Measurements from ENCODE around the gene ZSWIM8.

The ZSWIM8 gene

DNA sequence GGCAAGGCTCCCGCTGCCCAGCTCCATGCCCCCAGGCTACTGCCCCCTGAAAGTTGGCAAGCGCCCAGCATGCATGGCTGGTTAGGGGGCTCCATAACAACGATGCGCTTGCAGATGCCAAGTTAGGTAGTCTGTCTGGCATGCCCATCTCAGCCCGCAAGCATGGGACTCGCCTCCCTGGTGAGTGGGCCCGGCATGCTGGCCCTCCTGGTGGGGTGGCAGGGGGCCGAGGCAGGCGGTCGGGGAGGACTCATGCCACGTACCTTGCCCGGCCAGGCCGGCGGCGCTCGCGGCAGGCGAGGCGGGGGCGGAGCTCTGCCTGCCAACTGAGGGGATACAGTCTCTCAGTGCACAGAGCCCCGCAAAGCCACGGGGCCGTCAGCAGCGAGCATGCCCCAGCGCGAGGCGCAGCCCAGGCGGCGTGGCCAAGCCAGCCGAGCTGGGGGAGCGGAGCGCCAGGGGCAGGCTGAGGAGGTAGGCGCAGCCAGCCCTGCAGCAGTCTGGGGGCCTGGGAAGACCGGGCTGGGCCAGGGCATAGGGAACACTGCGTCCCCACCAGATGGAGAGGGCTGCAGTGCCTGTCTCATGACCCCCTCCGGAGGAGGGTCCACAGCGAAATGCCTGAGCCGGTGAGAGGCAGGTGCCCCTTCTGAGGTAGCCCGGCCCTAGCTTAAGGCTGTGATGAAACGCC lies 54.0 kb downstream of the ZSWIM8 start:
- H3K4me1 ChIP-seq (ENCODE audit: control insufficient read depth in 5 of 5, insufficient read depth in 5 of 5, low read length in 5 of 5) = no peaks in the 10 kb centered on the region
- H3K27me3 ChIP-seq (ENCODE audit: control insufficient read depth in 5 of 5, insufficient read depth in 4 of 5, low read length in 5 of 5) = no peaks in the 10 kb centered on the region
- no peak overlapping the region for H3K4me3 ChIP-seq (ENCODE audit: low read depth in 1 of 5, low read length in 5 of 5)
- H3K9ac ChIP-seq (ENCODE audit: low read length in 5 of 5) = no peak overlapping the region
- peaks cover 4 to 87% (median 68%) of the 10 kb centered on the region in 5 donors for H3K36me3 ChIP-seq (ENCODE audit: control insufficient read depth in 5 of 5, insufficient read depth in 5 of 5, low read length in 5 of 5)
- no peaks in the 10 kb centered on the region for H3K9me3 ChIP-seq (ENCODE audit: control insufficient read depth in 5 of 5, low read length in 5 of 5)
- H3K27ac ChIP-seq (ENCODE audit: low read depth, low read length) = no peak overlapping the region

DNA sequence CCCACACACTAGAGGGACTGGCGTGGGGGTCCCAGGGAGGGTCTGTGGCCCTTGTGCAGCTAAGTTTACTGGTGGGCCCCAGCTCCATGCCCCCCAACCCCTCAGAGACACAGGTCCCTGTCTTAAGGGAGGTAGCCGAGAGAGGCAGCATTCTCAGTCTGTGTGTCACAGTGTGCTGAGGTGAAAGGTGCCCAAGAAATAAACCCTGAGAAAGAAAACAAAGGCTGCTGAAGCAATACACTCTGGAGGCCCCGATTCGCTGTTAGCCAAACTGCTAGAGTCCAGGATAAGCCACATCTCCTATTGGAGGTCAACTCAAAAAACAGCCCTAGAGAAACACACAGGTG lies 54.6 kb downstream of the ZSWIM8 start:
- Histone ChIP-seq H3K27ac (ENCODE audit: low read depth, low read length) (no peak overlapping the region), H3K4me1 (ENCODE audit: control insufficient read depth in 5 of 5, insufficient read depth in 5 of 5, low read length in 5 of 5) (no peaks in the 10 kb centered on the region), H3K9me3 (ENCODE audit: control insufficient read depth in 5 of 5, low read length in 5 of 5) (no peaks in the 10 kb centered on the region), H3K27me3 (ENCODE audit: control insufficient read depth in 5 of 5, insufficient read depth in 4 of 5, low read length in 5 of 5) (no peaks in the 10 kb centered on the region), H3K4me3 (ENCODE audit: low read depth in 1 of 5, low read length in 5 of 5) (no peak overlapping the region), H3K9ac (ENCODE audit: low read length in 5 of 5) (no peak overlapping the region), H3K36me3 (ENCODE audit: control insufficient read depth in 5 of 5, insufficient read depth in 5 of 5, low read length in 5 of 5) (peaks cover 6 to 92% (median 68%) of the 10 kb centered on the region in 5 donors)

DNA sequence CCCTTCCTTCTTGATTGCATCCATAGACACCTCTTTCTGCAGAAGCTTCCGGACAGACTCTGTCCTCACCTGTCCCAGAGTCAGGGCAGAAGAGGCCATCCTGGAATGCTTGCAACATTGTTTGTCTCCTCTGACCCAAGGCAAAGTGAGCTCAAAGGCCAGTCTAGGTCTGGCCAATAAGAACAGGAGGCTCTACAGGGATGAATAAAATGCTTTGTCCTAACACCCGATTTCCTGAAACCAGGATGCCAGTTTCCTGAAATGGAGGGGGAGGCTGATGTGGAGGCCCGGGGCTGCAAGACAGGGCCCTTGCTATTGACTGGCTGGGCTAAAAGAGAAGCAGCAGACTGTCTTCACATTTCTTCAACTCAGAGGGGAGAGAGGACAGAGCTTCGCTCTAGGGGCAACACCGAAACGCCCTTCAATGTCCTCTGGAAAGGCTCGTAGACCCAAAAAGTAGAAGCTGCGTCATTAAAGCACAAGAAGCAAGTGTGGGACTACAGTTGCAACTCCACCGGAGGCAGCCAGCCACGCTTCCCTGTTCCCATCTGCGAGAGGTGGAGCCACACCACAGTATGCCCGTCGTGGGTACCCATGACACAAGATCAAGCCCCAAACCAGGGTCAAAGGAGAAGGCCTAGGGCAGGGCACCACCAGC lies 55.1 kb downstream of the ZSWIM8 start:
- Histone ChIP-seq H3K4me3 (ENCODE audit: low read depth in 1 of 5, low read length in 5 of 5) (no peak overlapping the region), H3K9me3 (ENCODE audit: control insufficient read depth in 5 of 5, low read length in 5 of 5) (no peaks in the 10 kb centered on the region), H3K36me3 (ENCODE audit: control insufficient read depth in 5 of 5, insufficient read depth in 5 of 5, low read length in 5 of 5) (peaks cover 6 to 90% (median 68%) of the 10 kb centered on the region in 5 donors), H3K27ac (ENCODE audit: low read depth, low read length) (no peak overlapping the region), H3K27me3 (ENCODE audit: control insufficient read depth in 5 of 5, insufficient read depth in 4 of 5, low read length in 5 of 5) (no peaks in the 10 kb centered on the region), H3K4me1 (ENCODE audit: control insufficient read depth in 5 of 5, insufficient read depth in 5 of 5, low read length in 5 of 5) (no peaks in the 10 kb centered on the region), H3K9ac (ENCODE audit: low read length in 5 of 5) (no peak overlapping the region)

DNA sequence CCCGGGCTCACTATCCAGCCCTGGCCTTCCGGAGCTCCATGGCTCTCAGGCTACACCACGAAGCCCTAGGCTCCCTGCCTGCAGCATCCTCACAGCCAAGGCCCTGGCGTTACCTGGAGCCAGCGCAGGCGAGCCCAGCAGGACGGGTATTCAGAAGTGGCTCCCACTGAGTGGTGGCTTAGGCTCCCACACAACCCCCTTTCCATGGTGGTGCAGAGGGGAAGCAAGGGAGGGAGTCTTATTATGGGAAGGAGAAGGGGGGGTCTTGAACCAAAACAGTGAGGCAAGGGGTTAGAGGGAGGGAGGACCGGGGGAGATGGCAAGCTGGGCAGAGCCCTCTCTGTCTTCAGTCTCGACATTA lies 55.6 kb downstream of the ZSWIM8 start:
- Histone ChIP-seq H3K36me3 (ENCODE audit: control insufficient read depth in 5 of 5, insufficient read depth in 5 of 5, low read length in 5 of 5) (peaks cover 7 to 91% (median 67%) of the 10 kb centered on the region in 5 donors), H3K9me3 (ENCODE audit: control insufficient read depth in 5 of 5, low read length in 5 of 5) (no peaks in the 10 kb centered on the region), H3K9ac (ENCODE audit: low read length in 5 of 5) (no peak overlapping the region), H3K27me3 (ENCODE audit: control insufficient read depth in 5 of 5, insufficient read depth in 4 of 5, low read length in 5 of 5) (no peaks in the 10 kb centered on the region), H3K4me3 (ENCODE audit: low read depth in 1 of 5, low read length in 5 of 5) (no peak overlapping the region), H3K27ac (ENCODE audit: low read depth, low read length) (no peak overlapping the region), H3K4me1 (ENCODE audit: control insufficient read depth in 5 of 5, insufficient read depth in 5 of 5, low read length in 5 of 5) (no peaks in the 10 kb centered on the region)

DNA sequence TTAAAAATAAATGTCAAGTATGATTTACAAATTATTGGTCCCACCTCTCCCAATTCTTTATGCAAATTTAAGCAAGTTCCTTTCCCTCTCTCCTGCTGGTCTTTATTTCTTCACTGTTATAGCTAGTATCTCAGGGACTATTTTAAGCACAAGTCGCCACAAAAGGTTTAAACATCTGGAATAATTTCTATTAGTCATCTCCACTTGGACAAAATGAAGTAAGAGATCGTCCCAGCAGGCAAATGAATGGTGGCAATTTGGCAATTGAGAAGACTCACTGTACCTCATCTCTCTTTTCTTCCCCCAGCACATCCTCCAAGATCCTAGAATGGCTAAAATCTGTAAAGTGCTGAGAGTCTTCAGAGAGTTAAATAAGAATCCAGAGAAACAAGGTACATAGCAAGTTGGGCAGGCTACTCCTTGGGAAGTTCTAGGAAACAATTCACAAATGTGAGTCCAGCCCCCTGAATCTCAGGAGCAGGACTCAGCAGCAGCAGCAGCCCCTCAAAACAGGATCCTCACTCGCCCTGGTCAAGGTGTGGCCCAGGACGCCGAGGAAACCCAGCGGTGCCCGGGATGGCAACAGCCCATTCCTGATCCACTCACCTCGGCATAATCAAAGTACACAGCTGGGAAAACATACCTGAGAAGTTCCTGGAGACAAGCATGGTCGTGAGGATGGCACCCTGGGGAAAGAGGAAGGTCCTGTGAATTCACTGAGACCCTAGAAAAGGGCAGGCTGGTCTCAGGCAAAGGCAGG lies 56.3 kb downstream of the ZSWIM8 start:
- Histone ChIP-seq H3K9me3 (ENCODE audit: control insufficient read depth in 5 of 5, low read length in 5 of 5) (no peaks in the 10 kb centered on the region), H3K27ac (ENCODE audit: low read depth, low read length) (no peak overlapping the region), H3K4me1 (ENCODE audit: control insufficient read depth in 5 of 5, insufficient read depth in 5 of 5, low read length in 5 of 5) (no peaks in the 10 kb centered on the region), H3K36me3 (ENCODE audit: control insufficient read depth in 5 of 5, insufficient read depth in 5 of 5, low read length in 5 of 5) (peaks cover 10 to 91% (median 67%) of the 10 kb centered on the region in 5 donors), H3K9ac (ENCODE audit: low read length in 5 of 5) (no peak overlapping the region), H3K4me3 (ENCODE audit: low read depth in 1 of 5, low read length in 5 of 5) (no peak overlapping the region), H3K27me3 (ENCODE audit: control insufficient read depth in 5 of 5, insufficient read depth in 4 of 5, low read length in 5 of 5) (no peaks in the 10 kb centered on the region)

DNA sequence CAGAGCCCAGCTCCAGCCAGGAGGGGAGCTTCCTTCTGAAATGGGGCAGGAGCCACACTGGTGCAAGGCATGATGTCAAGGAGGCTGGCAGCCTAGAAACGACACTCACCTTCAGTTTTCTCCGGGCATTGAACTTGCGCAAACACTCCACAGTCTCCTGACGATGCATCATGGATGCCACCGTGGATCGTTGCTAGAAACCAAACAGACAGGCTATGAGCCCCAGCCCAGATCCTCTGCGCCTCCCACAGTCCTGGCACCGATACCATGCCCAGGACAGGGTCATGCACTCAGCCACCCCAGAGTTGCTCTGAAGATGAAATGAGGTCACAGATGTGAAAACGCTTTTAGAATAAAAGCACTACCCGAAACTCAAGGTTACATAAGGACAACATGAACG lies 56.9 kb downstream of the ZSWIM8 start:
- Histone ChIP-seq H3K4me1 (ENCODE audit: control insufficient read depth in 5 of 5, insufficient read depth in 5 of 5, low read length in 5 of 5) (no peaks in the 10 kb centered on the region), H3K9me3 (ENCODE audit: control insufficient read depth in 5 of 5, low read length in 5 of 5) (no peaks in the 10 kb centered on the region), H3K27me3 (ENCODE audit: control insufficient read depth in 5 of 5, insufficient read depth in 4 of 5, low read length in 5 of 5) (no peaks in the 10 kb centered on the region), H3K36me3 (ENCODE audit: control insufficient read depth in 5 of 5, insufficient read depth in 5 of 5, low read length in 5 of 5) (peaks cover 10 to 91% (median 68%) of the 10 kb centered on the region in 5 donors), H3K4me3 (ENCODE audit: low read depth in 1 of 5, low read length in 5 of 5) (no peak overlapping the region), H3K27ac (ENCODE audit: low read depth, low read length) (no peak overlapping the region), H3K9ac (ENCODE audit: low read length in 5 of 5) (no peak overlapping the region)

DNA sequence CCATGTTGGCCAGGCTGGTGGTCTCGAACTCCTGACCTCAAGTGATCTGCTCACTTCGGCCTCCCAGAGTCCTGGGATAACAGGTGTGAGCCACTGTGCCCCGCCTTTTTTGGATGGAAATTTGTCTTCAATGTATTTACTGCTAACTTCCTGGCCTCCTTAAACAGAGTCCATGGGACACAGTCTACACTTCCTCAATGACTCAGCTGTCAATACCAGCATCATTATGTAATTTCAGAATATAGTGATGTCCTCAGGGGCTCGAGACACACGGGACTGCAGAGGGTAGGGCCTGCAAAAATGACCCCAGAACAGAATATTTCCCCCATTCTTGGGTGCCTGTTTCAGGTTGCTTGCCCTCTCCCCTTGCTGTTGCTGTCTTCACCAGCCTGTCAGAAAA lies 57.9 kb downstream of the ZSWIM8 start:
- Histone ChIP-seq H3K36me3 (ENCODE audit: control insufficient read depth in 5 of 5, insufficient read depth in 5 of 5, low read length in 5 of 5) (peaks cover 10 to 91% (median 72%) of the 10 kb centered on the region in 5 donors), H3K27me3 (ENCODE audit: control insufficient read depth in 5 of 5, insufficient read depth in 4 of 5, low read length in 5 of 5) (no peaks in the 10 kb centered on the region), H3K9ac (ENCODE audit: low read length in 5 of 5) (no peak overlapping the region), H3K9me3 (ENCODE audit: control insufficient read depth in 5 of 5, low read length in 5 of 5) (no peaks in the 10 kb centered on the region), H3K27ac (ENCODE audit: low read depth, low read length) (no peak overlapping the region), H3K4me3 (ENCODE audit: low read depth in 1 of 5, low read length in 5 of 5) (no peak overlapping the region), H3K4me1 (ENCODE audit: control insufficient read depth in 5 of 5, insufficient read depth in 5 of 5, low read length in 5 of 5) (peaks cover 0 to 2% (median 0%) of the 10 kb centered on the region in 5 donors)

DNA sequence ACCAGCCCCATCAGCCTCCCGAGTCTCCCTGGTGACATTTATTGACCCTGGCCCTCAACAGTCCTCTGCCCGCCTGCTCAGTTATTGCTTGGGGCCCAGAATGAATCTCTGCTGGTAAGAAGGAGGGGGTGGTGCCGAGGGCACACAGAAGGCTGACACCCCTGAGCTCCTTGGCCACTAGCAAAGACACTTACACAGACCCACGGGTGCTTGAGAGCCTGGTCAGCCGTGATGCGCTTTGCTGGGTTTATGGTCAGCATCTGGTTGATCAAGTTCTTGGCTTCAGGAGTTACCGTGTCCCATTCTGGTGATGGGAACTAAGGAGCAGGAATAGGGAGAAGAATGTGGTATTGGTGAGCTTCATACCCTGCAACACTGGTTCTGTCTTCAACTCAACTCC lies 61.6 kb downstream of the ZSWIM8 start:
- Histone ChIP-seq H3K27ac (ENCODE audit: low read depth, low read length) (no peak overlapping the region), H3K36me3 (ENCODE audit: control insufficient read depth in 5 of 5, insufficient read depth in 5 of 5, low read length in 5 of 5) (peaks cover 7 to 76% (median 48%) of the 10 kb centered on the region in 5 donors), H3K9ac (ENCODE audit: low read length in 5 of 5) (no peak overlapping the region), H3K4me3 (ENCODE audit: low read depth in 1 of 5, low read length in 5 of 5) (no peak overlapping the region), H3K4me1 (ENCODE audit: control insufficient read depth in 5 of 5, insufficient read depth in 5 of 5, low read length in 5 of 5) (peaks cover 0 to 24% (median 7%) of the 10 kb centered on the region in 5 donors), H3K27me3 (ENCODE audit: control insufficient read depth in 5 of 5, insufficient read depth in 4 of 5, low read length in 5 of 5) (no peaks in the 10 kb centered on the region), H3K9me3 (ENCODE audit: control insufficient read depth in 5 of 5, low read length in 5 of 5) (no peaks in the 10 kb centered on the region)

DNA sequence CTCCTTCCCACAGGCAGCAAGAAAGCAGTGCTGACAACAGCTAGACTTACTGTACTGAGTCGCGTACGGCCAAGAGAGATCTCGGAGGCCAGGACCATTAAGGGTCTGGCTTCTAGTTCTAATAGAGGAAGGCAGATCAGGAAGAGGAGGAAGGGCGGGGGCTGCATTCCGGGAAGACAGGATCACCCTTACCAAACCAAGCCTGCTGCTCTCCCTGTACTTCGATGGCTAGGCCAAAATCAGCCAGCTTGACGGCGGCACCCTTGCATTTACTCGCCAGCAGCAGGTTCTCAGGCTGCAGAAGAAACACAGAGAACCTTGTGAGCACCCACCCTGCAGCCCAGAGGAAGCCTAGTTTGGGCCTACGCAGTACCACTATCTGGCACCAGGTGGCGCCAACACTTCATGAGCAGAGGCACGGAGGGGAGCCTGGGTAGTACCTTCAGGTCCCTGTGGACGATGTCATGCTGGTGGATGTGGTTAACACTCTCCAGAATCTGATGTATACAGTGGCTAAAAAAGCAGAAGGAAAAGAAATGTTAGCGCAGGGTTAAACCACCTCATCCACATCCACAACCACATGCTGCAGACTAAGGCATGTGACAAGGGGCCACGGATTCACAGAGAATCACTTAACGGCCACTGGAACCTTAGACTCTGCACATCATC lies 63.5 kb downstream of the ZSWIM8 start:
- Histone ChIP-seq H3K9me3 (ENCODE audit: control insufficient read depth in 5 of 5, low read length in 5 of 5) (no peaks in the 10 kb centered on the region), H3K27me3 (ENCODE audit: control insufficient read depth in 5 of 5, insufficient read depth in 4 of 5, low read length in 5 of 5) (no peaks in the 10 kb centered on the region), H3K36me3 (ENCODE audit: control insufficient read depth in 5 of 5, insufficient read depth in 5 of 5, low read length in 5 of 5) (peaks cover 12 to 76% (median 52%) of the 10 kb centered on the region in 5 donors), H3K4me1 (ENCODE audit: control insufficient read depth in 5 of 5, insufficient read depth in 5 of 5, low read length in 5 of 5) (peaks cover 0 to 24% (median 7%) of the 10 kb centered on the region in 5 donors), H3K27ac (ENCODE audit: low read depth, low read length) (no peak overlapping the region), H3K4me3 (ENCODE audit: low read depth in 1 of 5, low read length in 5 of 5) (no peak overlapping the region), H3K9ac (ENCODE audit: low read length in 5 of 5) (peak overlapping the region in 2 of 5 donors; percentile 8 to 11)

Data from subcutaneous abdominal adipose tissue (tissue), 5 donors.